ENCODE measurements around the gene TTC21B.

Gene TTC21B

DNA sequence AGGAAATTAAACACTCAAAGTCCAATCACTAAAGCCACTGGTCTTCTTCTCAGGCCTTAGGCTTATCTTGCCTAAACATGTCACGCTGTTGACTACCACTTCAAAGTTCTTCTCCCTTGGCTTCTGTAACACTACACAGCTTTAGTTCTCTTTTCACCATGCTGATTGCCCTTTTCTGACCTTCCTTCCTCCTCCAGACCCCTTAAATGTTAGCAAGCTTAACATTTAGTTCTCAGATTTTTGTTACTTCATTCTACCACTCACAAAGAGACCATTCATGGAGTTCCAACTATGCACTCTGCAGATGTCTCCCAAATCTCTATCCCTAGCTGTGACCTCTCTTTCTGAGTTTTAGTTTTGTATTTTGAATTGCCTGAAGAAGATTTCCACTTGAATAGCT lies 64.4 kb downstream of the TTC21B start:
- H3K27me3 ChIP-seq (ENCODE audit: insufficient read depth, poor library complexity, severe bottlenecking) = no peaks in the 10 kb centered on the region
- no peak overlapping the region for H3K4me3 ChIP-seq (replicated peaks; ENCODE audit: insufficient read depth, low read length)
- DNase-seq (ENCODE audit: low read depth in 1 of 2, low spot score in 1 of 2) = no peak
- TF ChIP-seq SPI1 (IDR thresholded peaks at IDR 0.05; ENCODE audit: borderline replicate concordance, low read depth) (no peak), GABPA (IDR thresholded peaks at IDR 0.05; ENCODE audit: low read depth) (no peak), POLR2AphosphoS5 (IDR thresholded peaks at IDR 0.05; ENCODE audit: low read depth) (no peak)
- TF ChIP-seq, protein P1, sequence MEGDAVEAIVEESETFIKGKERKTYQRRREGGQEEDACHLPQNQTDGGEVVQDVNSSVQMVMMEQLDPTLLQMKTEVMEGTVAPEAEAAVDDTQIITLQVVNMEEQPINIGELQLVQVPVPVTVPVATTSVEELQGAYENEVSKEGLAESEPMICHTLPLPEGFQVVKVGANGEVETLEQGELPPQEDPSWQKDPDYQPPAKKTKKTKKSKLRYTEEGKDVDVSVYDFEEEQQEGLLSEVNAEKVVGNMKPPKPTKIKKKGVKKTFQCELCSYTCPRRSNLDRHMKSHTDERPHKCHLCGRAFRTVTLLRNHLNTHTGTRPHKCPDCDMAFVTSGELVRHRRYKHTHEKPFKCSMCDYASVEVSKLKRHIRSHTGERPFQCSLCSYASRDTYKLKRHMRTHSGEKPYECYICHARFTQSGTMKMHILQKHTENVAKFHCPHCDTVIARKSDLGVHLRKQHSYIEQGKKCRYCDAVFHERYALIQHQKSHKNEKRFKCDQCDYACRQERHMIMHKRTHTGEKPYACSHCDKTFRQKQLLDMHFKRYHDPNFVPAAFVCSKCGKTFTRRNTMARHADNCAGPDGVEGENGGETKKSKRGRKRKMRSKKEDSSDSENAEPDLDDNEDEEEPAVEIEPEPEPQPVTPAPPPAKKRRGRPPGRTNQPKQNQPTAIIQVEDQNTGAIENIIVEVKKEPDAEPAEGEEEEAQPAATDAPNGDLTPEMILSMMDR (IDR thresholded peaks at IDR 0.05; ENCODE audit: insufficient read depth, low read length) = no peak
- TF ChIP-seq, protein P2, sequence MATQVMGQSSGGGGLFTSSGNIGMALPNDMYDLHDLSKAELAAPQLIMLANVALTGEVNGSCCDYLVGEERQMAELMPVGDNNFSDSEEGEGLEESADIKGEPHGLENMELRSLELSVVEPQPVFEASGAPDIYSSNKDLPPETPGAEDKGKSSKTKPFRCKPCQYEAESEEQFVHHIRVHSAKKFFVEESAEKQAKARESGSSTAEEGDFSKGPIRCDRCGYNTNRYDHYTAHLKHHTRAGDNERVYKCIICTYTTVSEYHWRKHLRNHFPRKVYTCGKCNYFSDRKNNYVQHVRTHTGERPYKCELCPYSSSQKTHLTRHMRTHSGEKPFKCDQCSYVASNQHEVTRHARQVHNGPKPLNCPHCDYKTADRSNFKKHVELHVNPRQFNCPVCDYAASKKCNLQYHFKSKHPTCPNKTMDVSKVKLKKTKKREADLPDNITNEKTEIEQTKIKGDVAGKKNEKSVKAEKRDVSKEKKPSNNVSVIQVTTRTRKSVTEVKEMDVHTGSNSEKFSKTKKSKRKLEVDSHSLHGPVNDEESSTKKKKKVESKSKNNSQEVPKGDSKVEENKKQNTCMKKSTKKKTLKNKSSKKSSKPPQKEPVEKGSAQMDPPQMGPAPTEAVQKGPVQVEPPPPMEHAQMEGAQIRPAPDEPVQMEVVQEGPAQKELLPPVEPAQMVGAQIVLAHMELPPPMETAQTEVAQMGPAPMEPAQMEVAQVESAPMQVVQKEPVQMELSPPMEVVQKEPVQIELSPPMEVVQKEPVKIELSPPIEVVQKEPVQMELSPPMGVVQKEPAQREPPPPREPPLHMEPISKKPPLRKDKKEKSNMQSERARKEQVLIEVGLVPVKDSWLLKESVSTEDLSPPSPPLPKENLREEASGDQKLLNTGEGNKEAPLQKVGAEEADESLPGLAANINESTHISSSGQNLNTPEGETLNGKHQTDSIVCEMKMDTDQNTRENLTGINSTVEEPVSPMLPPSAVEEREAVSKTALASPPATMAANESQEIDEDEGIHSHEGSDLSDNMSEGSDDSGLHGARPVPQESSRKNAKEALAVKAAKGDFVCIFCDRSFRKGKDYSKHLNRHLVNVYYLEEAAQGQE (IDR thresholded peaks at IDR 0.05; ENCODE audit: insufficient replicate concordance, low read depth) = no peak
- no peak overlapping the region; the same call in 1 of the 2 replicates for H3K27ac ChIP-seq (replicated peaks)

DNA sequence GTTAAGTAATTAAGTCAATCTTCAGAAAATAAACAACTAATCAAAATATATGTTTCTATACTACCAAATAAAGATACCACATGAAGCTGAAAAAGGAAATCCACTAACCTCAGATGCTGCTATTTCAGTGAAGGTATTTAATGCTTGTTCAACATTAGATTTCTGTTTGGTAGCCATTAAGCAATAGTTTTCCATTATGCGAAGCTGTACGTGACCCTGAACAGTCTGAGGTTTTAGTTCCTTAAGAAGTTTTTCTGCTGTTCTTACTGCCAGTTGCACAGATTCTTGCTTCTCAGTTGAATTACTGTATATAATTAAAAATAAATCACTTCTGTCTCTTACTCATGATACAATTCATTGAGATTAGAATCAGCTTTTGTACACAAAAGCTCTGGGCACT lies 65.4 kb downstream of the TTC21B start:
- Histone ChIP-seq H3K27ac (replicated peaks) (no peak overlapping the region), H3K27me3 (ENCODE audit: insufficient read depth, poor library complexity, severe bottlenecking) (no peaks in the 10 kb centered on the region), H3K4me3 (replicated peaks; ENCODE audit: insufficient read depth, low read length) (no peak overlapping the region)
- TF ChIP-seq GABPA (IDR thresholded peaks at IDR 0.05; ENCODE audit: low read depth) (no peak), POLR2AphosphoS5 (IDR thresholded peaks at IDR 0.05; ENCODE audit: low read depth) (no peak), SPI1 (IDR thresholded peaks at IDR 0.05; ENCODE audit: borderline replicate concordance, low read depth) (no peak)
- TF ChIP-seq, protein P1 (IDR thresholded peaks at IDR 0.05; ENCODE audit: insufficient read depth, low read length) = no peak
- TF ChIP-seq, protein P2 (IDR thresholded peaks at IDR 0.05; ENCODE audit: insufficient replicate concordance, low read depth) = no peak
- DNase-seq (ENCODE audit: low read depth in 1 of 2, low spot score in 1 of 2) = no peak

DNA sequence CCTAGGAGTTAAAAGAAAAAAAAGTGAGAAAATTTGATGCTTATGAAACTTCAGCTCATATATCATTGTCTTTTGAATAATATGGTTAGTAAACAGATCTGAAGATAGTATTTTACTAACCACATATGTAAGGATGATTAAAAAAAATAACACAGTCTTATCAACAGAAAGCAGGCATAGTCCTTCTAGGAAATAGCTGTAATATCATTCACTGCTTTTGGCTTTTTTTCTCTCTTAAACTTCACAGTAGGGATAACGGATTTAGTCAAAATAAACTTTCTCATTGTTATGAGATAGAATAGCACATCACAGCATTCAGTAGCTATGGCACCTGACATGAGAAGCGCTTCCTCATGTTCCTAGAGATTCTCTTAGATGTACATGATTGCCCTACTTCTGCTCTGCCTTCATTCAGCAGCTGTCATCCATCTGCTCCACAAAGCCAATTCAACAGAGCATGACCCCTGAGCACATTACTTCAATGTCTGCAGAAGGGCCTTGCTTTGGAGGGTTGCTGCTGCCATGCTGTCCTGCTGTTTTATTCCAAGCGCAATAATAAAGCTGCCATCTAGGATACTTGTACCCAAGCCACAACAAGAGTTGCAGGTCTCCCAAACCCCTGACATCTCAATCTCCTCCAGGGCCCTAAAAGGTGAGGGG lies 67.0 kb downstream of the TTC21B start:
- DNase-seq (ENCODE audit: low read depth in 1 of 2, low spot score in 1 of 2) = no peak
- no peak overlapping the region for H3K27ac ChIP-seq (replicated peaks)
- no peak overlapping the region for H3K4me3 ChIP-seq (replicated peaks; ENCODE audit: insufficient read depth, low read length)
- TF ChIP-seq, protein P1 (IDR thresholded peaks at IDR 0.05; ENCODE audit: insufficient read depth, low read length) = no peak
- TF ChIP-seq POLR2AphosphoS5 (IDR thresholded peaks at IDR 0.05; ENCODE audit: low read depth) (no peak), SPI1 (IDR thresholded peaks at IDR 0.05; ENCODE audit: borderline replicate concordance, low read depth) (no peak), GABPA (IDR thresholded peaks at IDR 0.05; ENCODE audit: low read depth) (no peak)
- TF ChIP-seq, protein P2 (IDR thresholded peaks at IDR 0.05; ENCODE audit: insufficient replicate concordance, low read depth) = no peak
- H3K27me3 ChIP-seq (ENCODE audit: insufficient read depth, poor library complexity, severe bottlenecking) = no peaks in the 10 kb centered on the region

Data from HL-60 (cell line).